BJ (cell line): ENCODE results near the gene KCNN3. TPM values are rescaled to one million over a fixed set of nuclear protein-coding genes. Genes with fewer than 3 reads are reported as not detected.

Source experiments
- CTCF ChIA-PET: fragments of 350-600 bp; formaldehyde crosslinking; extraction: SDS; loops from one replicate; lab custom pipeline; 2021; ENCODE audit warnings: antibody characterized with exemption, inconsistent platforms; lab: Yijun Ruan, JAX
- POLR2A ChIA-PET: fragments of 300-600 bp; sonication (Branson Sonifier 250); formaldehyde crosslinking; extraction: SDS; loops from one replicate; lab custom pipeline; 2021; ENCODE audit warnings: antibody characterized with exemption; lab: Charles Lee
- DNase-seq: peaks from one replicate; pipeline ENCODE4 v3.0.0-alpha.2; 2011; ENCODE audit warnings: low read depth
- H3K27me3 ChIP-seq: 2 replicates; pipeline ENCODE4 v1.6.0; 2011; ENCODE audit warnings: low read length; ENCODE audit not compliant: control insufficient read depth, insufficient read depth
- H3K36me3 ChIP-seq: 2 replicates; pipeline ENCODE4 v1.5.1; 2011; ENCODE audit warnings: low read length; ENCODE audit not compliant: control insufficient read depth, insufficient read depth
- H3K4me3 ChIP-seq: 2 replicates; pipeline ENCODE4 v1.5.1; 2011; ENCODE audit warnings: low read depth, mild to moderate bottlenecking, control low read depth, low read length
- polyA plus RNA-seq: library from polyadenylated mRNA; depleted of rRNA; stranded (reverse); fragments of >200 nt; gene quantifications from 2 replicates; pipeline ENCODE4 v1.2.3, GENCODE V29; 2011
- TF ChIP-seq, protein P1 (sequence below): IDR thresholded peaks from 2 replicates; pipeline ENCODE4 v1.5.1; 2011; ENCODE audit warnings: low read depth, mild to moderate bottlenecking, control low read depth, inconsistent platforms, low read length, moderate library complexity; ENCODE audit not compliant: insufficient read depth

Gene KCNN3
- polyA plus RNA-seq, 1 experiment, result not detected

DNA sequence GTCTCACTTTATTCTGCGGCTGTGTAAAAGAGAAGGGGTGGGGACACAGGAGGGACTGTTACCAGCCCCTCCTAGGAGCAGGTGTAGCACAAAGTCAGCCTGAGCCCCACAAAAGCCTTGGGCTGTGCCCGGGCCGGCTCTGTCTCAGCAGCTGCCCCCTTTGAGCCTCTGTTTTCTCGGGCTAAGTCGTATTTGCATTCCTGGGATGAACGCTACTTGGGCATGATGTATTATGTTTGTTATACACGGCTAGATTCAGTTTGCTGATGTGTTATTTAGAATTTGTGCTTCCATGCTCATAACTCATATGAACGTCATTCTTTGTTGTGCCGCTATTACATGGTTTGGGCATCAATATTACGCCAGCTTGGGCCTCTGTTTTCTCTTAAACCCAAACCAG lies 47.8 kb downstream of the KCNN3 start:
- no peak for DNase-seq
- Histone ChIP-seq H3K36me3 (no peaks in the 10 kb centered on the region), H3K27me3 (peaks cover 1% of the 10 kb centered on the region; the same call in 1 of the 2 replicates), H3K4me3 (no peak overlapping the region)
- POLR2A ChIA-PET, result no interaction called here
- TF ChIP-seq, protein P1, sequence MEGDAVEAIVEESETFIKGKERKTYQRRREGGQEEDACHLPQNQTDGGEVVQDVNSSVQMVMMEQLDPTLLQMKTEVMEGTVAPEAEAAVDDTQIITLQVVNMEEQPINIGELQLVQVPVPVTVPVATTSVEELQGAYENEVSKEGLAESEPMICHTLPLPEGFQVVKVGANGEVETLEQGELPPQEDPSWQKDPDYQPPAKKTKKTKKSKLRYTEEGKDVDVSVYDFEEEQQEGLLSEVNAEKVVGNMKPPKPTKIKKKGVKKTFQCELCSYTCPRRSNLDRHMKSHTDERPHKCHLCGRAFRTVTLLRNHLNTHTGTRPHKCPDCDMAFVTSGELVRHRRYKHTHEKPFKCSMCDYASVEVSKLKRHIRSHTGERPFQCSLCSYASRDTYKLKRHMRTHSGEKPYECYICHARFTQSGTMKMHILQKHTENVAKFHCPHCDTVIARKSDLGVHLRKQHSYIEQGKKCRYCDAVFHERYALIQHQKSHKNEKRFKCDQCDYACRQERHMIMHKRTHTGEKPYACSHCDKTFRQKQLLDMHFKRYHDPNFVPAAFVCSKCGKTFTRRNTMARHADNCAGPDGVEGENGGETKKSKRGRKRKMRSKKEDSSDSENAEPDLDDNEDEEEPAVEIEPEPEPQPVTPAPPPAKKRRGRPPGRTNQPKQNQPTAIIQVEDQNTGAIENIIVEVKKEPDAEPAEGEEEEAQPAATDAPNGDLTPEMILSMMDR, result no peak
- CTCF ChIA-PET, result interaction anchor here (0.9 kb wide), 1 partner anchor 16 kb away, joined by 3 read pairs; no protein-coding TSS in a partner anchor

DNA sequence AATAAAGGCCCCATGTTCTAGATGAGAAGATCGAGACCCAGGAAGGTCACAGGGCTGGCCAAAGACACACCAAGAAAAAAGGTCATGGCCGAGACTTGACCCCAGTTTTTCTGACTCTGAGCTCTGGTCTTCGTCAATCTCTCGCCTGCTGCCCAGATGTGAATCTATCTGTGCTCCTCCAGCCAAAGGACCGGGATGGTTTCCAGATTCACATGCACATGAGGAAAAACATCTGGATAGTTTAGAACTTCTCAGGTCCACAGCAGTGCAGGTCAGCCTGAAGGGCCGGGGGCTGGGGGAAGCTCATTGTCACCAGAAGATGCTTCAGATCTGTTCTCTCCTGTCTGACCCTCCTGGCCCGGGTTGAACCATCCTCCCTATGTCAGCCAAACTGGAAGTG lies 49.0 kb downstream of the KCNN3 start:
- Histone ChIP-seq H3K4me3 (no peak overlapping the region), H3K36me3 (no peaks in the 10 kb centered on the region), H3K27me3 (peaks cover 1% of the 10 kb centered on the region; the same call in 1 of the 2 replicates)
- POLR2A ChIA-PET, result no interaction called here
- no peak for DNase-seq
- TF ChIP-seq, protein P1, result no peak
- CTCF ChIA-PET, result no interaction called here

DNA sequence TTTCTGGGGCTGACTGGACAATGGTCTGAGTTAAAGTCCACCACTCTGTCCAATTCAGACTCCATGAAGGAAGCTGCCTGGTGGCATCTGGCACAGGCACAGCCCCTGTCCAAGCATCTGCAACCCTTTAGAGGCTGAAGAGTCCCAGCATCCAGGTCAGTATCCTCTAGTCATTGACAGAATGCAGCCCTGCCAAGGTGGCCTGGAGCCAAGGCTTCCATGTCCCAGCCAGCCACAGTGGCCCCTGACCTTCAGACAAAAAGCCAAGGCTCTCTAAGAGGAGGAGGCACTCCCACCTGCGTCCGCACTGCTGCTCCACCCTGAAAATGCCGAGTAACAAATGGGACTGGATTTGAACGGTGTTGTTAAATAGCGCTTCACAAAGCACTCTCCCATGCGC lies 49.4 kb downstream of the KCNN3 start:
- ChIA-PET POLR2A (no interaction called here), CTCF (no interaction called here)
- peaks cover 1% of the 10 kb centered on the region; the same call in 1 of the 2 replicates for H3K27me3 ChIP-seq
- H3K4me3 ChIP-seq, result no peak overlapping the region
- no peaks in the 10 kb centered on the region for H3K36me3 ChIP-seq
- TF ChIP-seq, protein P1, result no peak
- no peak for DNase-seq

DNA sequence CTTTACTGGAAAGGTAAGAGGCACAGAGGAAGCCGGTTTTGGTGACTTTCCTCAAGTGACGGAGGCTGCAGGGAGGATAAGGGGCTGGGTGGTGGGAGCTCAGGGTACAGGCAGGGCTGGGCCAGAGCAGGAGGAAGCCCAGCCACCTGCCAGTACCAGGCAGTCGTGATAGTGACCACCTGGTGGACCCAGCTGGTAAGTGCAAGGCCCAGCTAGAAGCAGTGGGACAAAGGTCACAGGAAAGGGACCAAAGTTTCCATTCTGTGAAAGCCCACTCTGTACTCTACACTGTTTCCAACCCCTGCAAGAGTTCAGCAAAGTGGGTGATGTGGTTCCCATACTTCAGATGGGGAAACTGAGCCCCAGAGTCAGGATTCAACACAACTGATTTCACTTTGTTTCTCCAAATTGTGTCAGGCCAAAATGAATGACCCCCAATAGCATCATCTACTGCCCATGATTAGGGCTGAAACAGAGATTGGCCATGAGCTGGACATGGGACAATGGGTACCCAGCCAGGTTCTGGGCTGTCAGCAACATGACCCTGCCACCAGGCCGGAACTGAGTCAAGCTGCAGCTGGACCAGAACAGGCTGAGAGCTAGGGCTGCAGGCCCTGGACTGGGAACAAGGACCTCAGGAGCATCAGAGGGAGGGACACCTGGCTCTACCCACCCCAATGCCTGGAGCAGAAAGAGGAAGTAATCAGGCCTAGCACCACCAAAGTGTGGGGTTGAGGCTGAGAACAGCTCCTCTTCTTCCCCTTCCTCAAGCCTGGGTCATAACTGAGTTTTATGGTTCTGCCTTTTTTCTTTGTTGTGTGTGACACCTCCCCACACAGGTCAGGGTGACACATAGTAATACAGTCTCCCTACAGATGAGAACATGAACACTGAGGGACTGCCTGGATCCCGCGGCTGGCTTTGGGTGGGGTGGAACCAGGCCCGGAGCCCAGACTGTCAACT lies 50.2 kb downstream of the KCNN3 start:
- H3K27me3 ChIP-seq, result peaks cover 1% of the 10 kb centered on the region; the same call in 1 of the 2 replicates
- no peaks in the 10 kb centered on the region for H3K36me3 ChIP-seq
- DNase-seq, result no peak
- POLR2A ChIA-PET, result no interaction called here
- H3K4me3 ChIP-seq, result no peak overlapping the region
- TF ChIP-seq, protein P1, result peak; percentile 41; the same call in 1 of the 2 replicates
- CTCF ChIA-PET, result interaction anchor here (0.7 to 1.7 kb wide), 5 partner anchors 10 to 42 kb away, joined by 3 to 5 read pairs (median 4); no protein-coding TSS in a partner anchor

DNA sequence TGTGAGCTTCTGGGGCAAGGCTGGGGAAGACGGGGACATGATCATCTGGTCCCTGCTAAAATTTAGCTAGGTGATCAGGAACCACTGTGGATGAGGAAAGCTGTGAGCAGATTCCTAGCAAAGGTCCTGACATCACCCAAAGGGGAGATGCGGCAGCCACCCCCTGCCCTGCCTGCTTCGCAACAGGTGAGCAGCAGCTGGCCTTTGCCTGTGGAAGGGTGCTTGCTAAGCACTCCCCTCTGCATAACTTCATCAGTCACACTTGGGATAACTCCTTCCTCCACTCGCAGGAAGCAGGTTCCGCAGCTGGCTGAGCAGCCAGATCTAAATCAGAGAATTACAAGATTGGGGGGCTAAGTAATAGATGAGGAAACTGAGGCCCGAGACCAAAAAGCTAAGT lies 51.2 kb downstream of the KCNN3 start:
- ChIA-PET CTCF (interaction anchor here (1.1 to 1.7 kb wide), 5 partner anchors 9 to 243 kb away, joined by 3 to 5 read pairs (median 3); no protein-coding TSS in a partner anchor), POLR2A (no interaction called here)
- Histone ChIP-seq H3K36me3 (no peaks in the 10 kb centered on the region), H3K4me3 (no peak overlapping the region), H3K27me3 (peaks cover 1% of the 10 kb centered on the region; the same call in 1 of the 2 replicates)
- TF ChIP-seq, protein P1, result no peak
- DNase-seq, result no peak
